CD4-positive, alpha-beta memory T cell (primary cell): ENCODE results near the gene LHX2. TPM values are rescaled to one million over a fixed set of nuclear protein-coding genes. Genes with fewer than 3 reads are reported as not detected.

ENCODE experiments used
- CTCF ChIA-PET: fragments of 350-600 bp; sonication (Branson Sonifier 250); formaldehyde crosslinking; loops from one replicate; lab custom pipeline; 2021; ENCODE audit warnings: inconsistent platforms; ENCODE audit not compliant: partially characterized antibody; lab: Charles Lee
- POLR2A ChIA-PET: fragments of 350-600 bp; sonication (Branson Sonifier 250); formaldehyde crosslinking; loops from one replicate; lab custom pipeline; 2021; ENCODE audit not compliant: partially characterized antibody; lab: Charles Lee
- DNase-seq, 5 donors: peaks; one replicate each; pipeline versions ENCODE4 v3.0.0 to v3.0.0-alpha.2; 2020 to 2022; ENCODE audit warnings: mixed read lengths in 1 of 5
- H3K27ac ChIP-seq: one replicate; pipeline ENCODE4 v1.7.0; 2013; ENCODE audit warnings: low read depth, low read length
- H3K27me3 ChIP-seq: 2 replicates; pipeline ENCODE4 v1.7.0; 2013; ENCODE audit warnings: mild to moderate bottlenecking, low read length, moderate library complexity; ENCODE audit not compliant: insufficient read depth
- H3K36me3 ChIP-seq: 2 replicates; pipeline ENCODE4 v1.7.0; 2013; ENCODE audit warnings: mild to moderate bottlenecking, low read length, moderate library complexity; ENCODE audit not compliant: insufficient read depth
- H3K4me1 ChIP-seq: 2 replicates; pipeline ENCODE4 v1.7.0; 2013; ENCODE audit warnings: mild to moderate bottlenecking, low read length, moderate library complexity; ENCODE audit not compliant: insufficient read depth
- H3K4me3 ChIP-seq, 2 donors: one replicate each; pipeline ENCODE4 v1.7.0; 2013; ENCODE audit warnings: low read length in 2 of 2, mild to moderate bottlenecking in 1 of 2
- H3K9me3 ChIP-seq, 2 donors: one replicate each; pipeline ENCODE4 v1.7.0; 2013; ENCODE audit warnings: low read length in 2 of 2, control low read depth in 1 of 2; ENCODE audit not compliant: control insufficient read depth in 1 of 2
- H3K27ac Mint-ChIP-seq, 7 donors: one replicate each; pipeline ENCODE4 v1.8.0; 2020 to 2021; ENCODE audit warnings: mixed read lengths in 7 of 7, mild to moderate bottlenecking in 6 of 7, inconsistent platforms in 3 of 7, moderate library complexity in 3 of 7
- H3K27me3 Mint-ChIP-seq, 2 donors: one replicate each; pipeline ENCODE4 v1.8.0; 2020 to 2021; ENCODE audit warnings: mixed read lengths in 2 of 2
- H3K36me3 Mint-ChIP-seq, 2 donors: one replicate each; pipeline ENCODE4 v1.8.0; 2020 to 2021; ENCODE audit warnings: mixed read lengths in 2 of 2, inconsistent platforms in 1 of 2, mild to moderate bottlenecking in 1 of 2
- H3K4me1 Mint-ChIP-seq, 4 donors: one replicate each; pipeline ENCODE4 v1.8.0; 2020 to 2021; ENCODE audit warnings: mixed read lengths in 4 of 4, mild to moderate bottlenecking in 1 of 4
- H3K4me3 Mint-ChIP-seq, 8 donors: one replicate each; pipeline ENCODE4 v1.8.0; 2020 to 2021; ENCODE audit warnings: mixed read lengths in 8 of 8, mild to moderate bottlenecking in 7 of 8, moderate library complexity in 6 of 8, inconsistent platforms in 3 of 8
- H3K9me3 Mint-ChIP-seq, 8 donors: one replicate each; pipeline ENCODE4 v1.8.0; 2020 to 2021; ENCODE audit warnings: mixed read lengths in 8 of 8, mild to moderate bottlenecking in 5 of 8, inconsistent platforms in 3 of 8, moderate library complexity in 1 of 8
- intact Hi-C: fragments of 100-400 bp; cut with micrococcal nuclease; formaldehyde crosslinking; loops from one replicate; pipeline ENCODE4 v1.15.1; 2023
- polyA plus RNA-seq, 2 donors: library from polyadenylated mRNA; unstranded; fragments of 300-500 nt; fragmentation: Illumina TruSeq; gene quantifications; one replicate each; pipeline ENCODE4 v1.2.3, GENCODE V29; 2021
- total RNA-seq, 2 experiments: library from RNA; stranded (reverse); gene quantifications; one replicate each; pipeline ENCODE4 v1.2.3, GENCODE V29; 2021

The LHX2 gene
- total and polyA plus RNA-seq, 4 experiments from 2014 or later, result not detected

DNA sequence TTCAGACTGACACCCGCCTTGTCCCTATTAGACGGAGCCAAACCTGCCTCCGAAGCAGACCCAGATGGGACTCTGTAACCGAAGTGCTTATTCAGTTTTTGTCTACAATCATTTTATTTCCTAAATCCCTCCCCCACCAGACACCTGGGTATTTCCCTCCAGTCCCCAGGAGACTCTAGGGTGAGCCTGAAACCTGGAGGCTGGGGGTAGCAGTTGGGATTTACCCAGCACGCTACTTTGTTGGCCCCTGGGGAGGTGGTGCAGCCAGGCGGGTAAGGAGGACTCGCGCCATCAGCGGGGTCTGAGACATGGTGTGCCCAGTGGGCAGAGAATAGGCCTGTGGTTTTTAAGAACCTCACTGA, 1.3 kb upstream of the LHX2 start:
- POLR2A ChIA-PET, result no interaction called here
- intact Hi-C loops, result no loop called here
- Histone ChIP-seq H3K27me3 (peaks cover 59% of the 10 kb centered on the region), H3K4me3 (no peak overlapping the region), H3K4me1 (peaks cover 19% of the 10 kb centered on the region), H3K9me3 (no peaks in the 10 kb centered on the region), H3K36me3 (no peaks in the 10 kb centered on the region), H3K27ac (no peak overlapping the region)
- no peak for DNase-seq
- Mint-ChIP-seq H3K27me3 (peaks cover 59 to 62% of the 10 kb centered on the region in 2 donors), H3K4me1 (peaks cover 15 to 51% (median 26%) of the 10 kb centered on the region in 4 donors), H3K27ac (peak overlapping the region in 1 of 7 donors; percentile 16), H3K36me3 (no peaks in the 10 kb centered on the region), H3K9me3 (peaks cover 0 to 5% (median 0%) of the 10 kb centered on the region in 8 donors), H3K4me3 (peak overlapping the region in 6 of 8 donors; percentile 18 to 62 (median 55))
- CTCF ChIA-PET, result no interaction called here

- Histone ChIP-seq H3K27me3 (peaks cover 57% of the 10 kb centered on the region), H3K27ac (no peak overlapping the region), H3K4me1 (peaks cover 19% of the 10 kb centered on the region), H3K9me3 (no peaks in the 10 kb centered on the region), H3K36me3 (no peaks in the 10 kb centered on the region), H3K4me3 (no peak overlapping the region)
- intact Hi-C loops, result no loop called here
- H3K4me3 Mint-ChIP-seq, result peak overlapping the region in 6 of 8 donors; percentile 7 to 62 (median 38)
- ChIA-PET CTCF (no interaction called here), POLR2A (no interaction called here)
- peaks cover 58 to 63% of the 10 kb centered on the region in 2 donors for H3K27me3 Mint-ChIP-seq
- no peak for DNase-seq
- peaks cover 16 to 51% (median 30%) of the 10 kb centered on the region in 4 donors for H3K4me1 Mint-ChIP-seq
- peak overlapping the region in 1 of 7 donors; percentile 16 for H3K27ac Mint-ChIP-seq
- H3K9me3 Mint-ChIP-seq, result peaks cover 0 to 5% (median 0%) of the 10 kb centered on the region in 8 donors
- H3K36me3 Mint-ChIP-seq, result no peaks in the 10 kb centered on the region
Measured at GRCh38 chr9:124010665-124011321, 775 bp upstream of the LHX2 start.

GRCh38 chr9:124012368-124013301, 1.1 kb downstream of the LHX2 start:
- intact Hi-C loops, result no loop called here
- H3K9me3 ChIP-seq, result no peaks in the 10 kb centered on the region
- peaks cover 57% of the 10 kb centered on the region for H3K27me3 ChIP-seq

GRCh38 chr9:124013309-124014210, 2.0 kb downstream of the LHX2 start:
- Mint-ChIP-seq H3K36me3 (peaks cover 0 to 2% of the 10 kb centered on the region in 2 donors), H3K4me3 (peak overlapping the region in 5 of 8 donors; percentile 36 to 75 (median 46)), H3K4me1 (peaks cover 21 to 55% (median 38%) of the 10 kb centered on the region in 4 donors), H3K9me3 (peaks cover 0 to 4% (median 0%) of the 10 kb centered on the region in 8 donors), H3K27me3 (peaks cover 46 to 54% of the 10 kb centered on the region in 2 donors), H3K27ac (peak overlapping the region in 1 of 7 donors; percentile 6)
- no peaks in the 10 kb centered on the region for H3K9me3 ChIP-seq
- DNase-seq, result no peak
- intact Hi-C loops, result no loop called here
- H3K27ac ChIP-seq, result no peak overlapping the region
- ChIA-PET CTCF (no interaction called here), POLR2A (no interaction called here)
- H3K27me3 ChIP-seq, result peaks cover 58% of the 10 kb centered on the region
- no peak overlapping the region for H3K4me3 ChIP-seq
- H3K4me1 ChIP-seq, result peaks cover 35% of the 10 kb centered on the region
- no peaks in the 10 kb centered on the region for H3K36me3 ChIP-seq

More at GRCh38 chr9:124012368-124013301, 1.1 kb downstream of the LHX2 start:
- peaks cover 0 to 3% (median 0%) of the 10 kb centered on the region in 8 donors for H3K9me3 Mint-ChIP-seq
- H3K36me3 Mint-ChIP-seq, result peaks cover 0 to 2% of the 10 kb centered on the region in 2 donors
- POLR2A ChIA-PET, result no interaction called here
- H3K4me1 Mint-ChIP-seq, result peaks cover 23 to 58% (median 41%) of the 10 kb centered on the region in 4 donors
- no peak overlapping the region for H3K27ac Mint-ChIP-seq
- no peak overlapping the region for H3K4me3 ChIP-seq
- no peak overlapping the region for H3K27ac ChIP-seq
- peak overlapping the region in 4 of 8 donors; percentile 15 to 61 (median 46) for H3K4me3 Mint-ChIP-seq
- peaks cover 34% of the 10 kb centered on the region for H3K4me1 ChIP-seq
- H3K27me3 Mint-ChIP-seq, result peaks cover 51 to 58% of the 10 kb centered on the region in 2 donors
- CTCF ChIA-PET, result no interaction called here
- no peak for DNase-seq
- no peaks in the 10 kb centered on the region for H3K36me3 ChIP-seq

DNA sequence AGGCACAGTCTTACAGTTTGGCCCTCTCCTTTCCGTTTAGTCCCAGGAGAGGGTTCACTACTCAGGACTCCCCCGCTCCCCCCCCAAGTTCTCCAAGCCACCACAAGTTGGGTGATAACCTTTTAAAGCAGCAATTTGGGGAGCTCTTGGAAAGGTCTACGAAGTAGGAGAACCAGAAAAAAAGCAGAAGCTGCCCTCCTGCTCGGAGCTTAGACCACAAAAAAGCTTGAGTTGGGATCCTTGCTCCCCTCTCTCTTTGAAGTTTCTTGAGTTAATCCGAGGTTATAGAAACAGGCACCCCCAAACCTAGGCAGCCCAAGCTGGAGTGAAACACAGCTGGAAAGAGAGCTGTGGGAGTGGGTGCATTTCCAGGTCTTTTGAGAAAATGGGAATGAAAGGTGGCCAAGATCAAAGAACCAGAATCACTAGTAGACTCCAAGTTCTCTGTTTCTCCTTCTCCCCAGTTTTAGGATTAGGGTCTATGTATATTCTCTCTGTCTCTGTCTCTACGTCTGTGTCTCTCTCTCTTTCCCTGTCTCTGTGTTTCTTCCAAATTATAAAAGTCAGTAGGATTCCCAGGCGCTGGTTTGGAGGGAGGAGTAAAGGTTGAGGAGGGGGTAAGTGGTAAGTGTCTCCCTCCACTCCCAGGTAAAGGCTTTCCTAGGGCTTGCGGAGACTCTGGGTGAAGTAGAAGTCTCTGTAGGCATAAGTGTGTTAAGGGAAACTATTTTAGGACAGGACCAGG, 2.8 kb downstream of the LHX2 start:
- peaks cover 0 to 5% (median 0%) of the 10 kb centered on the region in 8 donors for H3K9me3 Mint-ChIP-seq
- peak overlapping the region in 1 of 7 donors; percentile 6 for H3K27ac Mint-ChIP-seq
- H3K36me3 Mint-ChIP-seq, result peaks cover 0 to 2% of the 10 kb centered on the region in 2 donors
- POLR2A ChIA-PET, result no interaction called here
- CTCF ChIA-PET, result no interaction called here
- Histone ChIP-seq H3K27ac (no peak overlapping the region), H3K27me3 (peaks cover 58% of the 10 kb centered on the region), H3K9me3 (no peaks in the 10 kb centered on the region), H3K36me3 (no peaks in the 10 kb centered on the region), H3K4me1 (peaks cover 29% of the 10 kb centered on the region), H3K4me3 (no peak overlapping the region)
- peaks cover 48 to 50% of the 10 kb centered on the region in 2 donors for H3K27me3 Mint-ChIP-seq
- DNase-seq, result no peak
- H3K4me1 Mint-ChIP-seq, result peaks cover 22 to 49% (median 34%) of the 10 kb centered on the region in 4 donors
- peak overlapping the region in 6 of 8 donors; percentile 13 to 71 (median 40) for H3K4me3 Mint-ChIP-seq
- intact Hi-C loops, result no loop called here

DNA sequence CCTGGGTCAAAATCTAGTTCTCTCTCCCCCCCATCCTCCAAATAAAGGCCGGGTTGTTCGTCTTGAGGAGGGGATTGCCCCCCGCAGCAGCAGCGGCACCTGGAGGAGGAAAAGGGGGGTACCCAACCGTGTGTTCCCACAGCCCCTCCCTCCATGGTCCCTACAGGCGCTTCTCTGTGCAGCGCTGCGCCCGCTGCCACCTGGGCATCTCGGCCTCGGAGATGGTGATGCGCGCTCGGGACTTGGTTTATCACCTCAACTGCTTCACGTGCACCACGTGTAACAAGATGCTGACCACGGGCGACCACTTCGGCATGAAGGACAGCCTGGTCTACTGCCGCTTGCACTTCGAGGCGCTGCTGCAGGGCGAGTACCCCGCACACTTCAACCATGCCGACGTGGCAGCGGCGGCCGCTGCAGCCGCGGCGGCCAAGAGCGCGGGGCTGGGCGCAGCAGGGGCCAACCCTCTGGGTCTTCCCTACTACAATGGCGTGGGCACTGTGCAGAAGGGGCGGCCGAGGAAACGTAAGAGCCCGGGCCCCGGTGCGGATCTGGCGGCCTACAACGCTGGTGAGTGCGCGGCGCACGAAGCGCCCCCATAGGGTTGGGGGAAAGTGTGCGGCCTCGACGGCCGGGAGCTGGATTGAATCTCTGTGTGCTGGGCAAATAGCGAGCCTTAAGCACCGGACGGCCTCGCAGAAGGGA, 3.5 kb downstream of the LHX2 start:
- no peak overlapping the region for H3K4me3 ChIP-seq
- intact Hi-C loops, result no loop called here
- Mint-ChIP-seq H3K36me3 (peaks cover 0 to 2% of the 10 kb centered on the region in 2 donors), H3K4me3 (peak overlapping the region in 7 of 8 donors; percentile 10 to 73 (median 52)), H3K4me1 (peaks cover 16 to 44% (median 29%) of the 10 kb centered on the region in 4 donors), H3K27ac (peak overlapping the region in 1 of 7 donors; percentile 6), H3K27me3 (peaks cover 44 to 46% of the 10 kb centered on the region in 2 donors), H3K9me3 (peaks cover 0 to 5% (median 0%) of the 10 kb centered on the region in 8 donors)
- H3K9me3 ChIP-seq, result no peaks in the 10 kb centered on the region
- H3K4me1 ChIP-seq, result peaks cover 31% of the 10 kb centered on the region
- DNase-seq, result no peak
- H3K27ac ChIP-seq, result no peak overlapping the region
- ChIA-PET CTCF (no interaction called here), POLR2A (no interaction called here)
- no peaks in the 10 kb centered on the region for H3K36me3 ChIP-seq
- H3K27me3 ChIP-seq, result peaks cover 58% of the 10 kb centered on the region
